Activated CD8-positive, alpha-beta T cell treated with anti-CD3 and anti-CD28 coated beads for 36 hours (primary cell): Measurements from ENCODE around the gene ZNF747. TPM values are rescaled to one million over a fixed set of nuclear protein-coding genes. Genes with fewer than 3 reads are reported as not detected.

Experiments used
- ATAC-seq: fragments of 200-7000 bp; cut with Tn5 transposase; one replicate; pipeline ENCODE4 v1.10.0; 2021; ENCODE audit warnings: mild to moderate bottlenecking, moderate library complexity
- CTCF ChIA-PET: fragments of 350-600 bp; sonication (Branson Sonifier 250); formaldehyde crosslinking; loops from one replicate; lab custom pipeline; 2021; ENCODE audit warnings: antibody characterized with exemption; lab: Charles Lee
- POLR2A ChIA-PET: fragments of 350-600 bp; sonication (Branson Sonifier 250); formaldehyde crosslinking; loops from one replicate; lab custom pipeline; 2021; ENCODE audit warnings: antibody characterized with exemption; lab: Charles Lee
- DNase-seq: peaks from one replicate; pipeline ENCODE4 v3.0.0-alpha.2; 2020
- H3K27ac Mint-ChIP-seq: one replicate; pipeline ENCODE4 v1.8.0; 2021; ENCODE audit warnings: mild to moderate bottlenecking, mixed read lengths
- H3K27me3 Mint-ChIP-seq: one replicate; pipeline ENCODE4 v1.8.0; 2021; ENCODE audit warnings: mixed read lengths
- H3K36me3 Mint-ChIP-seq: one replicate; pipeline ENCODE4 v1.8.0; 2021; ENCODE audit warnings: low read depth, mixed read lengths
- H3K4me1 Mint-ChIP-seq: one replicate; pipeline ENCODE4 v1.8.0; 2021; ENCODE audit warnings: low read depth, mixed read lengths
- H3K4me3 Mint-ChIP-seq: one replicate; pipeline ENCODE4 v1.8.0; 2021; ENCODE audit warnings: mild to moderate bottlenecking, moderate library complexity, mixed read lengths
- H3K9me3 Mint-ChIP-seq: one replicate; pipeline ENCODE4 v1.8.0; 2021; ENCODE audit warnings: mixed read lengths
- CTCF ChIP-seq: fragments of 200-600 bp; IDR thresholded peaks from one replicate; pipeline ENCODE4 v1.8.0; 2022; ENCODE audit warnings: antibody characterized with exemption, mild to moderate bottlenecking
- intact Hi-C: fragments of 100-400 bp; cut with micrococcal nuclease; formaldehyde crosslinking; loops from one replicate; pipeline ENCODE4 v1.10.0; 2022
- total RNA-seq, 2 experiments: library from RNA; stranded (reverse); gene quantifications; one replicate each; pipeline ENCODE4 v1.2.3, GENCODE V29; 2021

The ZNF747 gene
- total RNA-seq, 2 experiments from 2014 or later: 6.7 to 7.9 TPM

- TF ChIP-seq CTCF: no peak
- Mint-ChIP-seq H3K27ac (no peak overlapping the region), H3K4me1 (peaks cover 2% of the 10 kb centered on the region), H3K36me3 (peaks cover 61% of the 10 kb centered on the region), H3K4me3 (no peak overlapping the region), H3K9me3 (no peaks in the 10 kb centered on the region), H3K27me3 (no peaks in the 10 kb centered on the region)
- intact Hi-C loops: no loop called here
- no peak for ATAC-seq
- CTCF ChIA-PET: interaction anchor here (1.2 to 2.6 kb wide), 3 partner anchors 81 to 119 kb away, joined by 3 to 9 read pairs (median 4); partner anchors contain the start of gene DCTPP1
- no peak for DNase-seq
- POLR2A ChIA-PET: interaction anchor here (0.5 to 3.7 kb wide), 11 partner anchors 9 to 184 kb away, joined by 3 to 17 read pairs (median 5); no protein-coding TSS in a partner anchor
Observed at GRCh38 chr16:30510376-30510938, 24.2 kb downstream of the ZNF747 start.

GRCh38 chr16:30509081-30509765 lies 25.4 kb downstream of the ZNF747 start:
- peaks cover 59% of the 10 kb centered on the region for H3K36me3 Mint-ChIP-seq
- POLR2A ChIA-PET: interaction anchor here (0.6 to 3.7 kb wide), 6 partner anchors 10 to 89 kb away, joined by 4 to 17 read pairs (median 6); no protein-coding TSS in a partner anchor
- intact Hi-C loops: no loop called here
- H3K27me3 Mint-ChIP-seq: no peaks in the 10 kb centered on the region
- CTCF ChIA-PET: interaction anchor here (1.4 to 2.6 kb wide), 3 partner anchors 59 to 89 kb away, joined by 4 to 9 read pairs (median 5); partner anchors contain the start of gene DCTPP1
- no peak for DNase-seq
- peak overlapping the region; percentile 55 for H3K27ac Mint-ChIP-seq
- no peak overlapping the region for H3K4me3 Mint-ChIP-seq
- H3K4me1 Mint-ChIP-seq: peaks cover 2% of the 10 kb centered on the region
- TF ChIP-seq CTCF: no peak
- H3K9me3 Mint-ChIP-seq: no peaks in the 10 kb centered on the region
- ATAC-seq: no peak

GRCh38 chr16:30503403-30504296 lies 31.0 kb downstream of the ZNF747 start:
- CTCF ChIA-PET: interaction anchor here (0.7 kb wide), 2 partner anchors 14 to 74 kb away, joined by 3 to 7 read pairs; partner anchors contain the start of gene DCTPP1
- no peak overlapping the region for H3K4me3 Mint-ChIP-seq
- no peak for DNase-seq

GRCh38 chr16:30499284-30499683 lies 35.4 kb downstream of the ZNF747 start:
- no peak for TF ChIP-seq CTCF
- no peak for ATAC-seq
- H3K27ac Mint-ChIP-seq: peak overlapping the region; percentile 55
- H3K4me3 Mint-ChIP-seq: no peak overlapping the region
- no peak for DNase-seq
- peaks cover 49% of the 10 kb centered on the region for H3K36me3 Mint-ChIP-seq
- no peaks in the 10 kb centered on the region for H3K27me3 Mint-ChIP-seq
- ChIA-PET POLR2A (interaction anchor here (0.7 to 3.0 kb wide), 10 partner anchors 10 to 620 kb away, joined by 3 to 16 read pairs (median 6); partner anchors contain the start of gene DCTPP1), CTCF (interaction anchor here (1.5 to 2.4 kb wide), 3 partner anchors 13 to 69 kb away, joined by 4 to 12 read pairs (median 6); partner anchors contain the start of gene DCTPP1)
- peaks cover 9% of the 10 kb centered on the region for H3K4me1 Mint-ChIP-seq
- no peaks in the 10 kb centered on the region for H3K9me3 Mint-ChIP-seq
- intact Hi-C loops: no loop called here

More at GRCh38 chr16:30503403-30504296, 31.0 kb downstream of the ZNF747 start:
- H3K4me1 Mint-ChIP-seq: peaks cover 6% of the 10 kb centered on the region
- no peak for ATAC-seq
- intact Hi-C loops: no loop called here
- H3K36me3 Mint-ChIP-seq: peaks cover 38% of the 10 kb centered on the region
- no peaks in the 10 kb centered on the region for H3K27me3 Mint-ChIP-seq
- H3K27ac Mint-ChIP-seq: peak overlapping the region; percentile 75
- TF ChIP-seq CTCF: no peak
- H3K9me3 Mint-ChIP-seq: no peaks in the 10 kb centered on the region
- POLR2A ChIA-PET: interaction anchor here (1.1 kb wide), 1 partner anchor 8 kb away, joined by 6 read pairs; no protein-coding TSS in a partner anchor
